Lung (tissue), 12 donors: ENCODE results near the gene WASF2. TPM values are rescaled to one million over a fixed set of nuclear protein-coding genes. Genes with fewer than 3 reads are reported as not detected.

Source experiments
- ATAC-seq: fragments of 200-7000 bp; cut with Tn5 transposase; one replicate; pipeline ENCODE4 v1.9.1; 2020; ENCODE audit warnings: moderate number of reproducible peaks; ENCODE audit not compliant: insufficient read depth, low FRiP score
- DNase-seq, 3 donors: peaks; one replicate each; pipeline ENCODE4 v3.0.0-alpha.2; 2013 to 2017
- H3K27ac ChIP-seq, 2 donors: one replicate each; pipeline ENCODE4 v1.5.1; 2013; ENCODE audit warnings: mild to moderate bottlenecking in 2 of 2, moderate library complexity in 2 of 2, control low read depth in 1 of 2, inconsistent platforms in 1 of 2, low read depth in 1 of 2, low read length in 1 of 2
- H3K27me3 ChIP-seq, 3 donors: one replicate each; pipeline ENCODE4 v1.5.1; 2013; ENCODE audit warnings: low read length in 2 of 3; ENCODE audit not compliant: control insufficient read depth in 3 of 3, insufficient read depth in 3 of 3
- H3K36me3 ChIP-seq, 4 donors: one replicate each; pipeline ENCODE4 v1.5.1; 2013; ENCODE audit warnings: low read length in 4 of 4, mild to moderate bottlenecking in 1 of 4, moderate library complexity in 1 of 4; ENCODE audit not compliant: control insufficient read depth in 4 of 4, insufficient read depth in 4 of 4
- H3K4me1 ChIP-seq, 5 donors: one replicate each; pipeline ENCODE4 v1.5.1; 2013; ENCODE audit warnings: low read length in 5 of 5, mild to moderate bottlenecking in 2 of 5, moderate library complexity in 1 of 5; ENCODE audit not compliant: control insufficient read depth in 5 of 5, insufficient read depth in 5 of 5
- H3K4me3 ChIP-seq: one replicate; pipeline ENCODE4 v1.5.1; 2013; ENCODE audit warnings: mild to moderate bottlenecking, control low read depth, moderate library complexity
- H3K9ac ChIP-seq, 2 donors: one replicate each; pipeline ENCODE4 v1.5.1; 2013; ENCODE audit warnings: low read length in 2 of 2, control low read depth in 1 of 2; ENCODE audit not compliant: insufficient read depth in 1 of 2
- H3K9me3 ChIP-seq, 4 donors: one replicate each; pipeline ENCODE4 v1.5.1; 2013; ENCODE audit warnings: low read length in 3 of 4, mild to moderate bottlenecking in 1 of 4, moderate library complexity in 1 of 4; ENCODE audit not compliant: control insufficient read depth in 4 of 4, insufficient read depth in 3 of 4
- CTCF ChIP-seq: IDR thresholded peaks from 2 replicates; pipeline ENCODE4 v1.5.1; 2012; ENCODE audit warnings: mild to moderate bottlenecking; ENCODE audit errors: control extremely low read depth, extremely low read depth
- WGBS, 2 donors: extraction: QIAGEN DNeasy Blood & Tissue Kit; methylation state at CpG; one replicate each; pipeline ENCODE4 v1.1.7; 2013; 5-methylcytosine and 5-hydroxymethylcytosine counted together
- polyA plus RNA-seq, 2 donors: library from polyadenylated mRNA; stranded (reverse); fragments of 200-250 nt; gene quantifications; one replicate each; pipeline ENCODE4 v1.2.1, GENCODE V29; 2013
- total RNA-seq, 2 donors: library from RNA; depleted of rRNA in 1 of 2; stranded (reverse); fragments of >200 nt in 1 of 2; gene quantifications; one replicate each; pipeline ENCODE4 v1.2.1, GENCODE V29; 2014 to 2021
- donor health status: control.
- donor health status: control.
- donor health status: Bipolar disorder and iron deficiency.
- donor health status: healthy.
- donor health status: DM: yes; HTN: yes; CAD: no.

Gene WASF2
- total and polyA plus RNA-seq, 4 donors, result 27.3 to 136 (median 49.5) TPM

- Histone ChIP-seq H3K27ac (peak overlapping the region in 1 of 2 donors; percentile 53), H3K4me1 (peaks cover 10 to 42% (median 20%) of the 10 kb centered on the region in 5 donors), H3K9me3 (no peaks in the 10 kb centered on the region), H3K9ac (no peak overlapping the region), H3K27me3 (no peaks in the 10 kb centered on the region), H3K36me3 (peaks cover 0 to 4% (median 0%) of the 10 kb centered on the region in 4 donors), H3K4me3 (no peak overlapping the region)
- DNase-seq, result no peak
- TF ChIP-seq CTCF, result no peak
- ATAC-seq, result no peak
- WGBS, 2 donors, result 89 to 93% methylated on average over 1 of the region's 1 CpG
Measured at GRCh38 chr1:27438621-27439061, 51.3 kb downstream of the WASF2 start.

DNA sequence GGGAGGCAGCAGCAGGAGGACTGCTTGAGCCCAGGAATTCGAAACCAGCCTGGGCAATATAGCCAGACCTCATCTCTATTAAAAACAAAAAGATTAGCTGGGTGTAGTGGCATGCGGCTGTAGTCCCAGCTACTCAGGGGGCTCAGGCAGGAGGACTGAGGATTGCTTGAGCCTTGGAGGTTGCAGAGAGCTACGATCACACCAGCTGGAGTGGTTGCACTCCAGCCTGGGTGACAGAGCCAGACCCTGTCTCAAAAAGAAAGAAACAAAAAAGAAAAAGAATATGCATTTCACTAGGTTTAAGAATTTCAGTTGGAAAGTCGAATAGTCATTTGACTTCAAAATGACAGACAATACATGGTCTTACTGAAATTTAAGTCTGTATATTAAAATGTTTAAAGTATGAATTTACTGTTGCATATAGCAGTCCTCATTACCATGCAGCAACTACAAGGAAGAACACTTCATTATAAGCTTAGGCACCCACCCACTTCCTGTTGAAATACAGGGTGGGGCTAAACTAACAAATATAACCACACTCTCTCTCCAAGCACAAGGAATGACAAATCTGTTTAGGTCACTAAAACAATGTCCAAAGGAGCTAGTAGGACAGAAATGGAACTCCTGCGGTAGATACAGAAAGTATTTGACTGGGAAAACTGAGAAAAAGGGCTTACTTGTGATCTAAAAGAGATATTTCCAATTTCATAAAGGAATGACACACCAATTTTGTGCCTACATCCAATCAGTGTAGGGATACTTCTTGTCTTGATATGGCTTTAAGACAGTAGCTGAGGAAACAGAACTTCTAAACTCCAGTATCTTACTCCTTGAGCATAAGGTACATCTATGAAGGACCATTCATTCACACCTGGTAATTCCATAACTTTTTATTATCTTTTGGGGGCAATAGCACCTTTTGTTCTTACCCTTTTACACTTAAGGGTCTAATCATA is 53.5 kb downstream of the WASF2 start:
- TF ChIP-seq CTCF, result no peak
- H3K4me3 ChIP-seq, result no peak overlapping the region
- H3K27me3 ChIP-seq, result no peaks in the 10 kb centered on the region
- peaks cover 14 to 60% (median 23%) of the 10 kb centered on the region in 5 donors for H3K4me1 ChIP-seq
- peak overlapping the region in 1 of 2 donors; percentile 26 for H3K9ac ChIP-seq
- peaks cover 0 to 4% (median 0%) of the 10 kb centered on the region in 4 donors for H3K36me3 ChIP-seq
- ATAC-seq, result peak; percentile 74
- DNase-seq, result peak; percentile 34 to 79 (median 68)
- 27 to 50% methylated on average over 5 of the region's 5 CpGs for WGBS, 2 donors
- H3K9me3 ChIP-seq, result no peaks in the 10 kb centered on the region
- peak overlapping the region; percentile 59 to 98 for H3K27ac ChIP-seq

DNA sequence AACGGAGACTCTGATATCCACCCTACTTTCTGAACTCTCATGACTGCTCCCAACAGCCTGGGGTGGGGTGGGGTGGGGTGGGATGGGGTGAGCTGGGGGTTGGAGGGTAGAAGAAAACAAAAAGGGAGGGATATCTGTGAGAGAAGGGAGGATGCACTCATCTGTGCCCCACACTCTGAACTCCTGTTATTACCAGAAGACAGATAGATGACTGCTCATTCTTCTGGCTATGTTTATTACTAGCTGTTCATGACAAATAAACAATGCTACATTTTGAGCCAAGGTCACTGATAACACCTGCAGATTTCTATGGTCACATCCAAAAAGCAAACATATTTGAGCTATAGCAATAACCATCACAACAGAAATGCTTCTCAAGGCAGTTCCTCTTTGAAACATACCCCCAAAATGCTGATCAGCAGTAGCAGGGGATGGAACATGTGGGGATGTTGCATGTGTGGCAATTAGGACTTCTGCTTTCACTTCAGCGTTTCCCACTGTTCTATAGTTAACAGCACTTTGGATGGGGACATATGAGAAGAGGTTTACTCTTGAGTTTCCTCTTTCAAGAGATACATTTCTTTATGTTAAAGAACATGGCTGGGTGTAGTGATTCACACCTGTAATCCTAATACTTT is 54.3 kb downstream of the WASF2 start:
- Histone ChIP-seq H3K36me3 (peaks cover 0 to 1% (median 0%) of the 10 kb centered on the region in 4 donors), H3K9me3 (no peaks in the 10 kb centered on the region), H3K9ac (peak overlapping the region in 1 of 2 donors; percentile 8), H3K4me3 (no peak overlapping the region), H3K4me1 (peaks cover 22 to 63% (median 27%) of the 10 kb centered on the region in 5 donors), H3K27ac (peak overlapping the region; percentile 59 to 98), H3K27me3 (no peaks in the 10 kb centered on the region)
- ATAC-seq (peak; percentile 37), DNase-seq (peak in 1 of 3 donors; percentile 44)
- no peak for TF ChIP-seq CTCF
- 25 to 33% methylated on average over 2 of the region's 2 CpGs for WGBS, 2 donors
